Erythroblast (primary cell): ENCODE measurements around the gene TOR3A.
"Not testable (repeated sequence)": the region's sequence is repeated elsewhere in the genome, so short reads cannot be mapped to it uniquely, and the experiment has no call there.

Experiments
- DNase-seq, 2 experiments: peaks; one replicate each; lab custom pipeline; 2025; lab: John Stamatoyannopoulos, UW
- GATA1 ChIP-seq: IDR thresholded peaks from 2 replicates; pipeline ENCODE4 v1.6.1; 2011; ENCODE audit warnings: low read depth, mild to moderate bottlenecking, control low read depth, low read length, moderate library complexity
- POLR2A ChIP-seq: IDR thresholded peaks from 2 replicates; pipeline ENCODE4 v1.6.1; 2011; ENCODE audit warnings: mild to moderate bottlenecking, low read length

The TOR3A gene

GRCh38 chr1:179137617-179138255 is 55.9 kb downstream of the TOR3A start:
- DNase-seq, result no peak
- no peak for TF ChIP-seq POLR2A
- no peak for TF ChIP-seq GATA1

- DNase-seq, result not testable (repeated sequence)
Measured at GRCh38 chr1:179138755-179139154, 56.9 kb downstream of the TOR3A start.

GRCh38 chr1:179141592-179142251 is 59.9 kb downstream of the TOR3A start:
- TF ChIP-seq POLR2A (peak; percentile 26), GATA1 (no peak)
- DNase-seq, result peak; percentile 9 to 16

GRCh38 chr1:179142889-179143299 is 61.0 kb downstream of the TOR3A start:
- no peak for TF ChIP-seq GATA1
- no peak for TF ChIP-seq POLR2A
- DNase-seq, result no peak

GRCh38 chr1:179143322-179143721 is 61.5 kb downstream of the TOR3A start:
- TF ChIP-seq GATA1 (no peak), POLR2A (no peak)
- DNase-seq, result no peak

- no peak for TF ChIP-seq POLR2A
- no peak for DNase-seq
Measured at GRCh38 chr1:179144626-179145025, 62.8 kb downstream of the TOR3A start.

GRCh38 chr1:179145521-179145920 is 63.7 kb downstream of the TOR3A start:
- no peak for DNase-seq
- no peak for TF ChIP-seq POLR2A
- TF ChIP-seq GATA1, result no peak
